Adrenal gland (tissue), 5 donors: Measurements from ENCODE around the gene SPTBN4.

Source experiments
- POLR2A ChIP-seq, 2 donors: fragments of 450-650 bp; IDR thresholded peaks; one replicate each; pipeline ENCODE4 v1.6.1; 2017; ENCODE audit warnings: antibody characterized with exemption in 2 of 2, mild to moderate bottlenecking in 2 of 2, moderate library complexity in 1 of 2
- TF ChIP-seq, protein P1 (sequence below), 6 experiments: fragments of 450-650 bp in 4 of 6; fragments of 200-600 bp in 2 of 6; sonication (generic) in 1 of 6; IDR thresholded peaks; 1 replicate in 5 of 6; 2 replicates in 1 of 6; pipeline versions ENCODE4 v1.5.1 to v1.8.0; 2016 to 2021; ENCODE audit warnings: antibody characterized with exemption in 6 of 6, mild to moderate bottlenecking in 2 of 6, moderate library complexity in 1 of 6
- donor health status: DM: no; HTN: no; CAD: no.

DNA sequence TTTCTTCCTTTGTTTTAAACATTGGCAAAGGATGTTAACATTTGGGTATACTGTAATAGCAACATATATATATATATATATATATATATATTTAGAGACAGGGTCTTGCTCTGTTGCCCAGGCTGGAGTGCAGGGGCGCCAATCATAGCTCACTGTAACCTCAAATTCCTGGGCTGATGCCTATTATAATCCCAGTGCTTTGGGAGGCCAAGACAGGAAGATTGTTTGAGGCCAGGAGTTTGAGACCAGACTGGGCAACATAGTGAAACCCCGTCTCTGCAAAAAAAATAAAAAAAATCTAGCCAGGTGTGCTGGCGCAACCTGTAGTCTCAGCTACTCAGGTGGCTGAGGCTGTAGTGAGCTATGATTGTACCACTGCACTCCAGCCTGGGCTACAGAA is 6.6 kb upstream of the SPTBN4 start:
- TF ChIP-seq, protein P1, sequence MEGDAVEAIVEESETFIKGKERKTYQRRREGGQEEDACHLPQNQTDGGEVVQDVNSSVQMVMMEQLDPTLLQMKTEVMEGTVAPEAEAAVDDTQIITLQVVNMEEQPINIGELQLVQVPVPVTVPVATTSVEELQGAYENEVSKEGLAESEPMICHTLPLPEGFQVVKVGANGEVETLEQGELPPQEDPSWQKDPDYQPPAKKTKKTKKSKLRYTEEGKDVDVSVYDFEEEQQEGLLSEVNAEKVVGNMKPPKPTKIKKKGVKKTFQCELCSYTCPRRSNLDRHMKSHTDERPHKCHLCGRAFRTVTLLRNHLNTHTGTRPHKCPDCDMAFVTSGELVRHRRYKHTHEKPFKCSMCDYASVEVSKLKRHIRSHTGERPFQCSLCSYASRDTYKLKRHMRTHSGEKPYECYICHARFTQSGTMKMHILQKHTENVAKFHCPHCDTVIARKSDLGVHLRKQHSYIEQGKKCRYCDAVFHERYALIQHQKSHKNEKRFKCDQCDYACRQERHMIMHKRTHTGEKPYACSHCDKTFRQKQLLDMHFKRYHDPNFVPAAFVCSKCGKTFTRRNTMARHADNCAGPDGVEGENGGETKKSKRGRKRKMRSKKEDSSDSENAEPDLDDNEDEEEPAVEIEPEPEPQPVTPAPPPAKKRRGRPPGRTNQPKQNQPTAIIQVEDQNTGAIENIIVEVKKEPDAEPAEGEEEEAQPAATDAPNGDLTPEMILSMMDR (IDR thresholded peaks at IDR 0.05) = no peak
- TF ChIP-seq POLR2A (IDR thresholded peaks at IDR 0.05) = no peak
